OCI-LY7 (cell line): ENCODE results near the gene SNRPD2. TPM values are rescaled to one million over a fixed set of nuclear protein-coding genes. Genes with fewer than 3 reads are reported as not detected.
A peak's percentile ranks its signal among the peaks of the same experiment; 100 is the strongest.

ENCODE experiments used
- BruUV-seq: library from RNA; stranded (reverse); fragments of 400-500 nt; replicated peaks from 2 replicates; lab custom pipeline; 2021; lab: Mats Ljungman, UMichigan
- CTCF ChIA-PET: fragments of 300-600 bp; sonication (Branson Sonifier 250); formaldehyde crosslinking; loops from one replicate; lab custom pipeline; 2022; ENCODE audit warnings: antibody characterized with exemption; ENCODE audit not compliant: unreplicated experiment; lab: Charles Lee
- POLR2A ChIA-PET: fragments of 300-600 bp; sonication (Branson Sonifier 250); formaldehyde crosslinking; loops from one replicate; lab custom pipeline; 2022; ENCODE audit warnings: antibody characterized with exemption; lab: Charles Lee
- DNase-seq: peaks from one replicate; pipeline ENCODE4 v3.0.0-alpha.2; 2015; ENCODE audit warnings: low spot score
- H2AFZ ChIP-seq: fragments of 200-600 bp; sonication (generic), shearing (Covaris generic); 2 replicates; pipeline ENCODE4 v1.6.1; 2014; ENCODE audit warnings: mild to moderate bottlenecking, antibody characterized with exemption, low read length, moderate library complexity
- H3K27ac ChIP-seq: fragments of 200-600 bp; sonication (generic); 2 replicates; pipeline ENCODE4 v1.5.1; 2014; ENCODE audit warnings: mixed run types, low read depth, mild to moderate bottlenecking, moderate library complexity, low read length, inconsistent platforms; ENCODE audit not compliant: poor library complexity, severe bottlenecking
- H3K36me3 ChIP-seq: fragments of 200-600 bp; sonication (generic); 2 replicates; pipeline ENCODE4 v1.6.1; 2014; ENCODE audit warnings: mild to moderate bottlenecking, antibody characterized with exemption, low read length, moderate library complexity, mixed read lengths; ENCODE audit not compliant: insufficient read depth
- H3K4me1 ChIP-seq: fragments of 200-600 bp; sonication (generic); 2 replicates; pipeline ENCODE4 v1.5.1; 2014; ENCODE audit warnings: mild to moderate bottlenecking, low read length; ENCODE audit not compliant: insufficient read depth, poor library complexity, severe bottlenecking
- H3K4me2 ChIP-seq: fragments of 200-600 bp; sonication (generic); 2 replicates; pipeline ENCODE4 v1.6.1; 2014; ENCODE audit warnings: mild to moderate bottlenecking, low read length
- H3K4me3 ChIP-seq: fragments of 200-600 bp; sonication (generic); 2 replicates; pipeline ENCODE4 v1.5.1; 2014; ENCODE audit warnings: mild to moderate bottlenecking, low read depth, low read length; ENCODE audit not compliant: poor library complexity, severe bottlenecking
- H3K79me2 ChIP-seq: fragments of 200-600 bp; sonication (generic); 2 replicates; pipeline ENCODE4 v1.6.1; 2016; ENCODE audit warnings: low read depth, mild to moderate bottlenecking, low read length, moderate library complexity, mixed read lengths; ENCODE audit not compliant: insufficient read depth
- H3K9me2 ChIP-seq: fragments of 200-600 bp; sonication (generic); 2 replicates; pipeline ENCODE4 v1.6.1; 2016; ENCODE audit warnings: mild to moderate bottlenecking, low read length, mixed read lengths; ENCODE audit not compliant: insufficient read depth
- H3K9me3 ChIP-seq: fragments of 200-600 bp; sonication (generic); 2 replicates; pipeline ENCODE4 v1.6.1; 2014; ENCODE audit warnings: mild to moderate bottlenecking, mixed run types, low read length, mixed read lengths
- H4K20me1 ChIP-seq: fragments of 200-600 bp; sonication (generic); 2 replicates; pipeline ENCODE4 v1.6.1; 2014; ENCODE audit warnings: mild to moderate bottlenecking, antibody characterized with exemption, low read length, moderate library complexity, mixed read lengths; ENCODE audit not compliant: insufficient read depth
- CTCF ChIP-seq: fragments of 200-600 bp; sonication (generic); conservative IDR thresholded peaks from 2 replicates; pipeline ENCODE4 v1.5.1; 2014; ENCODE audit warnings: mild to moderate bottlenecking, antibody characterized with exemption, low read length, moderate library complexity, mixed read lengths
- EZH2phosphoT487 ChIP-seq: fragments of 200-600 bp; sonication (generic); IDR thresholded peaks from 2 replicates; pipeline ENCODE4 v1.6.1; 2018; ENCODE audit warnings: low read depth, borderline replicate concordance, mild to moderate bottlenecking, mixed run types, antibody characterized with exemption, low read length, moderate library complexity, mixed read lengths
- intact Hi-C: fragments of 100-400 bp; cut with micrococcal nuclease; formaldehyde crosslinking; loops from one replicate; pipeline ENCODE4 v1.10.0; 2022; ENCODE audit not compliant: unreplicated experiment
- total RNA-seq, 2 experiments: library from RNA; depleted of rRNA in 1 of 2; stranded (reverse); fragments of >200 nt in 1 of 2; shearing (Covaris generic) in 1 of 2; gene quantifications; 2 replicates each; pipeline ENCODE4 v1.2.3, GENCODE V29; 2014 to 2022

SNRPD2 gene
- total RNA-seq, 2 experiments from 2014 or later = 523 to 774 TPM

GRCh38 chr19:45682908-45683307, 8.8 kb downstream of the SNRPD2 start:
- DNase-seq = no peak
- ChIA-PET POLR2A (no interaction called here), CTCF (no interaction called here)
- intact Hi-C loops = no loop called here
- Histone ChIP-seq H3K79me2 (no peaks in the 10 kb centered on the region), H3K4me1 (peaks cover 7% of the 10 kb centered on the region), H3K36me3 (peaks cover 47% of the 10 kb centered on the region), H3K9me3 (no peaks in the 10 kb centered on the region), H3K9me2 (no peaks in the 10 kb centered on the region), H4K20me1 (no peaks in the 10 kb centered on the region), H3K4me3 (no peak overlapping the region), H3K4me2 (no peak overlapping the region), H3K27ac (no peak overlapping the region), H2AFZ (no peak overlapping the region)
- BruUV-seq = no TSS peak
- no peak for TF ChIP-seq CTCF
- no peak for TF ChIP-seq EZH2phosphoT487

- no peak overlapping the region for H2AFZ ChIP-seq
- POLR2A ChIA-PET = no interaction called here
Observed at GRCh38 chr19:45682117-45682516, 9.6 kb downstream of the SNRPD2 start.

More at GRCh38 chr19:45682117-45682516, 9.6 kb downstream of the SNRPD2 start:
- Histone ChIP-seq H4K20me1 (no peaks in the 10 kb centered on the region), H3K27ac (no peak overlapping the region), H3K9me2 (no peaks in the 10 kb centered on the region), H3K4me1 (peaks cover 12% of the 10 kb centered on the region), H3K4me2 (peak overlapping the region; percentile 52; the same call in 1 of the 2 replicates), H3K36me3 (peaks cover 39% of the 10 kb centered on the region), H3K9me3 (no peaks in the 10 kb centered on the region), H3K79me2 (no peaks in the 10 kb centered on the region), H3K4me3 (peak overlapping the region; percentile 44)
- BruUV-seq = no TSS peak
- no peak for DNase-seq
- CTCF ChIA-PET = no interaction called here
- TF ChIP-seq CTCF (no peak), EZH2phosphoT487 (no peak)
- intact Hi-C loops = no loop called here
